HL-60/S4 treated with phorbol 12-myristate 13-acetate at 8.2 ng/mL for 4 days and 3 days (cell line): ENCODE data around the gene C17orf50.

ENCODE experiments used
- in situ Hi-C: fragments of 300-500 bp; cut with MboI; formaldehyde crosslinking; loops from 2 replicates; pipeline ENCODE4 v1.15.0; 2022; ENCODE audit warnings: low sequenced_read_pairs

The C17orf50 gene

DNA sequence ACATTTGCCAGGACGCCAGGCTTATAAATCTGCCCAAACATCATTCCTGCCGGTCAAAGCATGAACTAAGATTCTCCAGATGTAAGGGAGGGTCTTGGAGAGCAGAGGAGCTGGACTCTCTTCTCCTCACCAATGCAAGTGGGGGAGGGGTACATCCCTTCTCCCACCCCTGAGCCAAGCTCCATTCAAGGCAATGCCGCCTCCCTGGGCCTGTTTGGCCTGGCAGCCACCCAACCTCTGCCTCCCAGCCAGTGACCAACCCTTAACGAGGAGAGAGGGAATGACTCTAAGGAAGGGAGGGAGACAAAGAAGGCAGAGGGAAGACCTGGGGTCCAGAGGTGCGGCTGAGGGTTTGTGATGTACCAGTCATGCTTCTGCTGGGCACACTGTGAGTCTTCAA, 13.8 kb downstream of the C17orf50 start:
- in situ Hi-C loops = no loop called here

DNA sequence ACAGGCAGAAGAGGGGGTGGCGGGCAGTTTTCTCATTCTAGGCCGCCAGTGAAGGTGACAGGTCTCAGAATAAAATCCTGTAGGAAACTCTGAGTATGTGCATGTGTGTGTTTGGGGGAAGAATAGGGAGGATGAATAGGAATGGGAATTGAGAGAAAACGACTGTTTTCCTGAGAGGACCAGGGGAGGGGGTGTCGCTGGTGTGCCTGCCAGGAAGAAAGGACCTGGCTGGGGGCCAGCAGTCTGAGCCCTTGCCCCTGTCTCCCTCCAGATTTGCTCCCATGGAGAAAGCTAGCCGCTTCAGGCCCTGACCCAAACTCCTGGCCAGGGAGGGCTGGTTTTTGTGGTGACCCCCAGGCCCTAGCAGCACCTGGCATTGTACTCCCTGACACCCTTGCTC, 14.4 kb downstream of the C17orf50 start:
- in situ Hi-C loops = no loop called here

DNA sequence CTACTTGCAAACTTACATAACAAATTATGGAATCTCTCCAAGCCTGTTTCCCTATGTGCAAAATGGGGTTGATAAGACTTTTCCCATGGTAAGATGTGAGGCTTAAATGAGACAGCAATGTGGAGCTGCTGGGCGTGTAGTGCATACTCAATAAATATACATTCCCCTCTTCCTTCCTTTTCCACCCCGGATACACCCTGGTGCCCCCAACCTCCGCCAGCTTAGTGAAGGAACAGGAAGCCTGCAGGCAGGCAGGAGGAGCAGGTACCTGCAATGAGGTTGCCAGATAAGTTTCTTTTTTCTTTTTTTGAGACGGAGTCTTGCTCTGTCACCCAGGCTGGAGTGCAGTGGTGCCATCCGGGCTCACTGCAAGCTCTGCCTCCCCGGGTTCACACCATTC, 14.9 kb downstream of the C17orf50 start:
- in situ Hi-C loops = no loop called here

DNA sequence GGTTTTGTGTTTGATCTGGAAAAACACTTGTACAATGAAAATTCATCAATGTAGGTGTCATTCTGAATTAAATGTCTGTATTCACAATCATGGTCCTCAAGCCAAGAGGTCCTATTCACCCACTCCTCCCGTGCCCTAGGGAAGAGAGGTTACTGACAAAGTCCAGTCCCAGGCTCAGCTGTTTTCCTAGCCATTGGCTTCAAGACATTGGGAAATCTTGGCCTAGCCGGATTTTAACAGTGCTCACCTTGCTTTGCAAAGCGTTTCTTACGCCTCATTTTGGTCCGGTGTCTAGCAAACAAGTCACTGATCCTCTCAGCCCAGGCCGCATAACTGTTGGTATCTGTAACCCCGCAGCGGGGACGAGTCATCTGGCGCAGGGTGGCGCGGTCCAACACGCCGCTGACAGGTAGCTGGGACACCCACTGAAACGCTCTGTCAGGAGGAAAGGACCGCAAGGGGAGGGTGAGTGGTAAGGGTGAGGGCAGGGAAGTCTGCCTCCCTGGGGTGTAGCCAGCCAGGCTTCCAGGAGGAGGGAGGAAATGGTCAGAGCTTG, 18.0 kb downstream of the C17orf50 start:
- in situ Hi-C loops = no loop called here

DNA sequence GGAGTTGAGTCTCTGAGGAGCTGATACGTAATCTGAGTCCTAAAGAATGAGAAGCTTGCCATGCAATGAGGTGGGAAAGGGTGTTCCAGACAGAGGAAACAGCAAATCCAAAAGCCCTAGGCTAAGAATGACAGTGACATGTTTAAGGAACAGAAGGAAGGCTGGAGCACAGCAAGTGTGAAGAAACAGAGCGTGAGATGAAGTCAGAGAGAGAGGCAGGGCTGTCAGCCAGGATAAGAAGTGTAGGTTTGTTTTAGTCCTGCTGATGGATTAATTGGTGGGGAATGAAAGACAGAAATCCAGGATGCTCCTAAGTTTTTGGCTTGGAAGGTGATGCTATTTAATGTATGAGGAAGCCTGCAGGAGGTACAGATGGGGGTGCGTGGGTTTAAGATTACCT, 20.3 kb downstream of the C17orf50 start:
- in situ Hi-C loops = no loop called here

DNA sequence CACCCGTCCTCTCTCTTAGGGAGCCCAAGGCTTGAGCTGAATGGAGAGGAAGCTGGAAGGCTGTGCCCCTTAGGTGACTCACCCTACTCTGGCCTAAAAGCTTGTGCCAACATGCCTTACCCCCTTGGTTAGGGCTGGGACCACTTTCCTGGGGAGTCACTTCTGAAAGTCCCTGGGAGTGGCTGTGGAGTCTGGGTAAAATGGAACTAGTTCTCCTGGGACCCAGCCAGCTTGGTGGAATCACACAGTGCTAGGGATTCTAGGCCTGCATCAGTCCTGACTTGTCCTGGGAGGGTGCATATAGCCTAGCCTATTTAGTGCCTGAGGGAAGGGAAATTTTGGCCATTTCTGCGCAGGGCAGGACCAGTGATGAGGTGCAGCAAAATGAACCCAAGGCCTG, 24.2 kb downstream of the C17orf50 start:
- in situ Hi-C loops = no loop called here

DNA sequence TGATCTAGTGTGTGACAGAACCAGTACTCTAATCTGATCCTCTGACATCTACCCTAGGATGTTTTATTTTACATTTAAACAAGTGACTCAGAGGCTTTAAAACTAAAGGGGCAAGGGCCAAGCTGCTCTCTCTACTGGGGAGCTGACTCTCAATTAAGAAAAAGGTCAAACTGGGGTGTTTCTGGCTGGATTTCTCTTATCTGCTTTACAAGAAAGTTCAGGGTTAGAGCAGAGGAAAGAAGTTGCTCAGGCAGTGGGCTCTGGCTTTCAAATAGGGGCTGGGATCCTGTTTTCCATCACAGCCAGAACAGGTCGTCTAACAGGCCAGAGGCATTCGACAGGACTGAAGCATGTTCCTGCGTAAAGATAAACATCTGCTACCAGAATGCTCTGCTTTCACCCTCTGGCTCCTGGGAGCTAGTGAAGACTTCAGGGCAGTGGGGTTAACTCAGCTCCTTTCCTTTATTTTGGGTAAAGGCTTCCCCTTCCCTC, 26.3 kb downstream of the C17orf50 start:
- in situ Hi-C loops = no loop called here

DNA sequence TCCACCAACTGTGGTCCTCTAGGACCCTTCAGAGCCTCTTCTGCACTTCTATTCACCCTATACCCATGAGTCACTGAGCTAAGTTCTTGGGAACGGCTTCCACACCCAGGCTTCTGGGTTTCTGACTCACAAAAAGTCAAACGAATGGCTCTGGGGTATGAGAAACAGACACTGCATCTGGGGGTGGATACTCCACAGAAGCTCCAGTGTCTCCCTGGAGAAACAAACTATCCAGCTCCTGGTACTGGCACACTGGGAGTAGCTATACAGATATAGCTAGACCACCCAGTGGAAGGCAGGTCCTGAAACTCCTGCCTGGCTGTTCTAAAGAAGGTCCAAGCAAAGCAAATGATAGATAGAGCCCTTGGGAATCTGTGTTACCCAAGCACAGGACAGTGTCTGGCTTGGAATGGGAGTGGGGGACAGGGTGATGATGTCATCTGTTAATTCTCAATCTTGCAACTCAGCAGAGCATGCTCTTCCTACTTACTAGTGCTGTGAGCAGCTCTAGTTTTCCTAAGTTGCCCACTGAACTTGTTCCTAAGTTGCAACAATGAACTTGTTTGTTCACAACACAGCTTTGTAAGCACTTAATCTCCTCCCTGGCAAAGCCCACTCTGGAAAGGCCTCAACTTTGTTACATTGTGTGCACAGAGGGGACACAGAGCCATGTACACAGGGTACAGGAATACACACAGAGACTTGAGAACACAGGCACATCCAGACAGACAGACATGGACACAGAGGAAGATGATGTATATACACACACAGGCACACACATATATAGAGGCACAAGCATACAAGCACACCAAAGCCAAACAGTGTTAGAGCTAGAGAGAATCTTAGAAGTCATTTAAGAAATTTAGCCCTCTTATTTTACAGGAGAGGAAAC, 28.0 kb downstream of the C17orf50 start:
- in situ Hi-C loops = no loop called here

DNA sequence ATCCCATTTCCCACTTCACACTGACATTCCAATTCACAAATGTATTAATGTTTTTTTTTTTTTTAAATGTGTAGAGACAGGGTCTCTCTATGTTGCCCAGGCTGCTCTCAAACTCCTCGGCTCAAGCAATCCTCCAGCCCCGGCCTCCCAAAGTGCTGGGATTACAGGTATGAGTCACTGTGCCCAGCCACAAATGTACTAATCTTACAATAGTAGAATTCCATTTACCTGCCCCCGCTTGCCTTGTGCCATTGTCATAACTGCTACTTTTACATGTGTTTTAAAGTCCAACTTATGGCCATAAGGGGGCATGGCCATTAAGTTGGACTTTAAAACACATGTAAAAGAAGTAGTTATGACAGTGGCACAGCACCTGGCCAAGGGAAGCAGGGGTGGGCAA, 30.2 kb downstream of the C17orf50 start:
- in situ Hi-C loops = no loop called here

DNA sequence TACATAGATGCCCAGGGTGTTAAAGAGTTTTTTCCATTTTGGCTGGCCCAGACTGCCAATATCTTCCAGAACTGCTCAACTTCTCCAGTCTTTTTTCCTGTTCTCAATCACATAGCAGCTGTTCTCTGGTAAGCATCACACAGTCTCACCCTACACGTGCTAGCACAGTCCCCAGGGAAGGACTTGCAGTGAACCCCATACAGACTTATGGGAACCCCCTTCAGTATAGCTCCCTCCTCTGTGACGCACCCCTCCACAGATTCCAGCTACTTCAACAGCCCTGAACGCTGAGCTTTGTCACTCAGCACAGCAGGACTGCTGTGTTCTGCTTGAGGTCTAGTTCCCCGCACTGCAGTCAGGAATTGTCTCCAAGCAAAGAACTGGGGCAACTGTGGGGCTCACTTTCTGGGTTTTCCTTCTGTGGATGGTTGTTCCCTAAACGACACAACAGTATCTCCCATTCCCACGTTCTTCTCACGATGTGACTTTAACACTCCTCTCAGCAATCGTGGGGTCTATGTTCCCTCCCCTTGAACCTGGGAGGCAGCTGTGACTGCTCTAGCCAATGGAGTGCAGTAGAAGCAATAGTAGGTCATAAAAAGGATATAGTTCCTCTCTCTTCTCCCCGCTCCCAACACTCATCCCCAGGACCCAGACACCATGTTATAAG, 31.1 kb downstream of the C17orf50 start:
- in situ Hi-C loops = no loop called here

DNA sequence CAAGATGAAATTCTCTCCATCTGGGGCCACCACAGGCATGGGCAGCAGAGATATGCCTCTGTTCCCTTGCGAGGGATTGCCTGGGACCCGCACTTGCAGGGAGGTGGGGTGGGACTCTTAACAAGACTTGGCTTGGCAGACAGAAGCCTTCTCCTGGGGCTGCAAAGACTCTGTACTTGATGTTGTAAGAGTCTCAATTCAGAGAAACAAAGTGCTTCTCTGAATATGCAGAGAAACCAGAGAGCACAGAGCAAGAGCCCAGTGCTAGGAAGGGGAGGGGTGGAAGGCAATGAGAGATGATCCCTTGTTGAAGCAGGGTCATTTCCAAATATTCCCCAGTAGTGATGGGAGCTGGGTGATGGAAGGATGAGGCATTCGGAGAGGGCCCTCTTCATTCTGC, 32.6 kb downstream of the C17orf50 start:
- in situ Hi-C loops = no loop called here

DNA sequence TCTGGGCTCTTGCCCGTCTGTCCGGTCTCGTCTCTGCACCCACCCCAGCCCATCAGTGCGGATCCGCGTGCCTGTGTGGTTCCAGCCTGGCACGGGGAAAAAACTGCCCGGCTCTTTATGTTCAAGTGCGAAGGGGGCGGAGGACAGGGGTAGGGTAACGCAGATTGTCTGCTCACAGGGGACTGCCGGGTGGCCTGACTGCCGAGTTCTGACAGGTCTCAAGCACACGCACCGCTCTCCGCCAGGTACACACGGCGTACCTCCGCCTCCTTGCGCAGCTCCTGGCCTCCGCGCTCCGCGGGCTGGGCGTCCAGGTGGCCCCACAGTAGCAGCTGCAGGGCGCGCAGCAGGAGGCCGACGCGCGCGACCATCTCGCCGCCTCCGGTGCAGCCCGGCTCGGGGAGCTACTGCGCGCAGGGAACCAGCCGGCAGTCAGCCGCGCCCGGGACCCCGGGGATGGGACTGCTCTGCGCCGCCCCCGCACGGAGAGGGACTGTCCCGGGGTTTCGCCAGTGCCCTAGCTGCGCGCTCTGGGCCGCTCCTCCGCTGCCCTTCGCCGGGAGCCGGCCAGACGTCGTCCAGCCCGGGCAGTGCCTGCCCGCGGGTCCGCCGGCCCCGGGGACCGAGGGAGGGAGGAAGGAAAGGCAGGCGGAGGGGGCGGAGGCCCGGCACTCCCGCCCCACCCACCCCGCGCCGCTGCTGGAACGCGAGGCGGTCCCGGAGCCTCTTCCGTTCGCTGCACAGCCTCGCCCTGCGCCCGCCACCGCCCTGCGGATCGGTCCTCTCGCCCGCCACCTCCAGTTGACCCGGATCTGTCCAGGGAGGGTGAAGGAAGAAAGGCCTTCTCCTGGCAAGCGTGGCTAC, 34.6 kb downstream of the C17orf50 start, which contains the start of gene MMP28:
Gene MMP28 (minus strand): TSS at position 635 of the 864 bp plus-strand sequence. CDS start 264 bp downstream, at position 371.
- in situ Hi-C loops = no loop called here

DNA sequence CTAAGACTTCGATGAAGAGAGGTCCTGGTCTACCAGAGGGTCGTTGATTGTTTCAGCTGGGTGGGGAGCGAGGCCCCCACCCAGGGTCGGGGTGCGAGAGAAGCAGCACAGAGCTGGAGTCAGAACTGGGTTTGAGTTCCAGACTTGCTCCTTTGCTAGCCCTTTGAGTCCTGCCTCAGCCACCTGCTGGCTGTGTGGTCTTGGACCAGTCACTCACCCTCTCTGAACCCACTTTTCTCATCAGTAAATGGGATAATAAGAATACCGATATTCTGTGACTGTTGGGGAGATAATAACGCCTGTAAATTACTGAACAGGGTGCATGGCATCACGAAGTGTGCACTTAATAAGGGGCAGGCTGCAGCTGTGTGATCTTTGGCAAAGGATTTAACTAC, 35.2 kb downstream of the C17orf50 start:
- in situ Hi-C loops = no loop called here

DNA sequence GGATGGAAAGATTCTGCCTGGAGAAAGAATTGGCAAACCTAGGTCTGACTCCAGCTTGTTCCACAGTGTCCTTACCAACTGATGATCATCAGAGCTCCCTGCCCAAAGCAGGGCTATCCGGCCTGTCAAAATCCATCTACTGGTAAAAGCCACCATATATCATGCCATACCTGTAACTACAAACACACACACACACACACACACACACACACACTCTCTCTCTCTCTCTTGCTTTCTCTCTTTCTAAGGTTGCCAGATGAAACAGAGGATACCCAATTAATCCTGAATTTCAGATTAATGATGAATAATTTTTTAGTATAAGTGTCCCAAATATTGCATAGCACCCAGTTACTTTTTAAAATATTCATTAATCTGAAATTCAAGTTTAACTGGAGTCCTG, 36.3 kb downstream of the C17orf50 start:
- in situ Hi-C loops = no loop called here

DNA sequence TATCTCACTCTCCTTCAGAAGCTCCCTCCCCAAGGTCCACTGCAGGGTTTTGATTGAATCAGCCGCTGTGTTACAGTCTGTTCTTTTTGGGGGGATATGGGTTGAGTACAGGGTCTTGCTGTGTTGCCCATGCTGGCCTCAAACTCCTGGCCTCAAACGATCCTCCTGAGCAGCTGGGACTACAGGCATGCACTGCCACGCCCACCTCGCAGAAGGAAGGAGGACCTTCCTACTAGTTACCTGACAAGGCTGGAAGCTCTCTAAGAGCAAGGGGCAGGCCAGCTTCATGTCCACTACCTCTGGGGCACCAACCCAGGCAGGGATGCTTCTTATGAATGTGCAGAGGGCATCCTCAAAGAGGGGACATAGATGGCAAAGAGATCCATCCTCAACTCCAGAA, 36.7 kb downstream of the C17orf50 start:
- in situ Hi-C loops = no loop called here

DNA sequence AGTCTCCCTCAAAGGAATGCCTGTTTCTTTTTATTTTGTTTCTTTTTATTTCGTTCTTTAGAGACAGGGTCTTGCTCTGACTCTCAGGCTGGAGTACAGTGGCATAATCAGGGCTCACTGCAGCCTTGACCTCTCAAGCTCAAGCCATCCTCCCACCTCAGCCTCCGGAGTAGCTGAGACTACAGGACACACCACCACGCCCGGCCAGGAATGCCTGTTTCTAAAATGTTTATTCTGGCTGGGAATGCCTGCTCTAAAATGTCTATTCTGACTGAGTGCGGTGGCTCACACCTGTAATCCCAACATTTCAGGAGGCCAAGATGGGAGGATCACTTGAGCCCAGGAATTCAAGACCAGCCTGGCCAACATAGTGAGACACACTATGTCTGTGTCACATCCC, 37.2 kb downstream of the C17orf50 start:
- in situ Hi-C loops = no loop called here

DNA sequence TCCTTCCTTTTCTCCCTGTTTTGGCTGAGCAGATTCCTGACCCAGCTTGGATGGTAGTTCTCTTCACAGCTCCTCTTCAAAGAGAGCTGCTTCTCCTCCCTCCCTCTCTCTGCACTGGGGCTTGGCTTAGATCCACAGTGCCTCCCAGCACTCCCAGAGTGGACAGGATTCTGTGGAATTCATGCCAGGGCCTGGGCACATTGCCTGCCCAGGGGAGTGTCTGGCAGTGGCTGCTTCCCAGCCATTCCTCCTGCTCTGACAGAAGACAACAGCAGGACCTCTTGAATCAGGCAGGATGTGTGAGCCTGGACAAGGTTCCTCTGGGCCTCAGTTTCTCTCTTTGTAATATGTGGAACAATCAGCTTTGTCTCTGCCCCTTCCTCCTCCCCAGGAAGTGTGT, 39.3 kb downstream of the C17orf50 start:
- in situ Hi-C loops = no loop called here

DNA sequence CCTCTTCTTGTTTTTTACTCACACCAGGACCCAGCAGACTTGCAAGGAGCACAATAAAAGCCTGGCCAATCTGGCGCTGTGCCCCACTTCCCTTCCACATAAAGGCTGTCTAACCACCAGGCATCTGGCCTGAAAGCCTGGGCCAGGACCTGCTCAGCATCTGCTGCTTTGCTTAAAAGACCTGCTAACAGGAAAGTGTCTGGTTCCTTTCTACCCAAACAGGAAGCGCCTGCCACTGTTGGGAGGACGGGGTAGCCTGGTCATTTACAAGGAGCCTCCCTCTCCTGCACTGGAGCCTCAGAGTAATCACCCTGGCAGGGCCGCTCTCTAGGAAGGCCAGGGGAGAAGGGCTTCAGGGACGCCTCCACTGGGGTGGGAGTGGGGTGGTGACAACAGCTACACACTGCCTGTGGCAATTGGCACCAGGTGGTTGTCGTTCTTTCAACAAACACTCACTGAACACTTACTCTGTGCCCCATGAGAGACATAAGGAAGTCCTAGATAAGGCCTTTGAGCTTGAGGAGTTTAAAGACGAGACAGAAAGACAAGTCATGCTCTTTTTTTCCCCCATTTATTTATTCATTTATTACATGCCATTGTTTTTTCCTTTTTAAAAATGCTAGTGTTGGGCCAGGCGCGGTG, 41.0 kb downstream of the C17orf50 start:
- in situ Hi-C loops = no loop called here

DNA sequence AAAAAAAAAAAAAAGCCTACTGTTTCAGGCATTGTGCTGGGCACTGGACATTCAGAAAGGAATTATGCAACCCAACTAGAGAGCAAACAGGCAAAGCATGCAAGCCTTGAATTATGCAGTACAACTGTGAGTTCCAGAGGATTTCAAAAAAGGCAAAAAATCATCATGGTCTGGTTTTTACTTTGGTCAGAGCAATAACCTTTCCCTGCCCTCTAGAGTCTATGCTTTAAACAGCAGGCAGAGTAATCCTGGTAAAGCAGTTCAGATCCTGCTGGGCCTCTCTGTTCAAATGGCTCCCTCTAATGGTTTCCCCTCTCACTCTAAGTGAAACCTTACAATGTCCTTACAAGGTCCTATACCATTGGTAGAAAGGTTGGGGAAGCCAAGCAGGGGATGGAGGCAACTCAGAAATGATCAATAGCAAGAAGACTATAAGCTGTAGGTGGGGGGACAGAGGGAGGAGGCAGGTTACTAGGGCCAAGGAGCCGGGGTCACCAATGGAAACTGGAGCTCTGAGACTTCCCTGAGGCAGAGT, 44.0 kb downstream of the C17orf50 start:
- in situ Hi-C loops = no loop called here
